GM21717 (cell line): ENCODE data around the gene MPRIP.
A peak's percentile ranks its signal among the peaks of the same experiment; 100 is the strongest.
"Not testable (repeated sequence)": the region's sequence is repeated elsewhere in the genome, so short reads cannot be mapped to it uniquely, and the experiment has no call there.

Experiments
- ATAC-seq: cut with Tn5 transposase; IDR thresholded peaks from one replicate; pipeline ENCODE4 v1.9.1; 2021; ENCODE audit warnings: mild to moderate bottlenecking, moderate library complexity; ENCODE audit not compliant: unreplicated experiment

The MPRIP gene

GRCh38 chr17:17180141-17180603, 137.9 kb downstream of the MPRIP start:
- ATAC-seq, result no peak

- no peak for ATAC-seq
These were observed 138.7 kb downstream of the MPRIP start for GRCh38 chr17:17180741-17181525.

- ATAC-seq, result no peak
These were observed 139.7 kb downstream of the MPRIP start for GRCh38 chr17:17181666-17182597.

GRCh38 chr17:17182598-17183136, 140.4 kb downstream of the MPRIP start:
- no peak for ATAC-seq

GRCh38 chr17:17183744-17184143, 141.5 kb downstream of the MPRIP start:
- no peak for ATAC-seq

- not testable (repeated sequence) for ATAC-seq
These were observed 142.9 kb downstream of the MPRIP start for GRCh38 chr17:17184985-17185757.

GRCh38 chr17:17186051-17186450, 143.8 kb downstream of the MPRIP start:
- ATAC-seq, result peak; percentile 64

- ATAC-seq, result no peak
These were observed 144.6 kb downstream of the MPRIP start for GRCh38 chr17:17186551-17187505.

GRCh38 chr17:17188586-17188985, 146.3 kb downstream of the MPRIP start:
- ATAC-seq, result no peak

- no peak for ATAC-seq
These were observed 147.3 kb downstream of the MPRIP start for GRCh38 chr17:17189559-17189958.

- ATAC-seq, result no peak
These were observed 147.9 kb downstream of the MPRIP start for GRCh38 chr17:17190188-17190587.

- no peak for ATAC-seq
These were observed 149.1 kb downstream of the MPRIP start for GRCh38 chr17:17191346-17191792.

- ATAC-seq, result no peak
These were observed 149.7 kb downstream of the MPRIP start for GRCh38 chr17:17191961-17192381.

GRCh38 chr17:17195466-17195865, 153.2 kb downstream of the MPRIP start:
- ATAC-seq, result not testable (repeated sequence)

- no peak for ATAC-seq
These were observed 154.5 kb downstream of the MPRIP start for GRCh38 chr17:17196776-17197175.

- no peak for ATAC-seq
These were observed 156.0 kb downstream of the MPRIP start for GRCh38 chr17:17198281-17198680.

GRCh38 chr17:17200311-17200710, 158.1 kb downstream of the MPRIP start:
- no peak for ATAC-seq

GRCh38 chr17:17200831-17201230, 158.6 kb downstream of the MPRIP start:
- ATAC-seq, result no peak

GRCh38 chr17:17201271-17201670, 159.0 kb downstream of the MPRIP start:
- no peak for ATAC-seq
